Breast epithelium (tissue), 3 donors: ENCODE data around the gene THRSP.

Source experiments
- CTCF ChIP-seq, 3 donors: fragments of 450-650 bp; IDR thresholded peaks; one replicate each; pipeline ENCODE4 v1.5.1; 2016 to 2017; ENCODE audit warnings: antibody characterized with exemption in 3 of 3, mild to moderate bottlenecking in 3 of 3, moderate library complexity in 3 of 3
- POLR2A ChIP-seq: fragments of 450-650 bp; IDR thresholded peaks from one replicate; pipeline ENCODE4 v1.6.1; 2016; ENCODE audit warnings: antibody characterized with exemption, mild to moderate bottlenecking, moderate library complexity
- POLR2AphosphoS5 ChIP-seq, 3 donors: sonication (generic); formaldehyde crosslinking; IDR thresholded peaks; one replicate each; pipeline ENCODE4 v1.6.1; 2017; ENCODE audit warnings: antibody characterized with exemption in 3 of 3

- TF ChIP-seq POLR2A = no peak
- TF ChIP-seq CTCF (IDR thresholded peaks at IDR 0.05) = no peak
- TF ChIP-seq POLR2AphosphoS5 (IDR thresholded peaks at IDR 0.05) = no peak
Observed at GRCh38 chr11:78081583-78081982, 17.9 kb downstream of the THRSP start.
